GM12873 (cell line): ENCODE data around the gene NABP1.

ENCODE experiments used
- TF ChIP-seq, protein P1 (sequence below): IDR thresholded peaks from 2 replicates; pipeline ENCODE4 v1.5.1; 2012; ENCODE audit warnings: low read depth, mild to moderate bottlenecking, moderate library complexity, low read length, control low read depth; ENCODE audit not compliant: insufficient read depth; ENCODE audit errors: missing control alignments

The NABP1 gene

DNA sequence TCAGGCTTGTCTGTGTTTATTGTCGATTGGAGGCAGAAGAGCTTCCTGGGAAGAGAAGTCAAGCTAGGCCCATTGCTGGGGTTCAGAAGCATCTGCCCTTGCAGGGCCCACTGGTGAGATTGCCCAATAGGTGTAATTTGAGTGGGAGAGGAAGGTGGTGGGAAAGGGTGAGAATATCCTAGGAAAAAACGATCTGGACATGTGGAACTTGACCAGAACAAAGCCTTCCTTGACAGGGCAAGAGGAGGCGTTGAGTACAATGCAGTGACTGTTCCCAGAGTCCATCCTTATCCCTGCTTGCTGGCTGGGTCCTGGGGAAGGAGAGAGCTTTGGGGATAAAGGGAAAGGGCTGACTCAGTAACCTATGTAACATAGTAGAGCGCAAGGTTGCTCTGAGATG, 27.1 kb downstream of the NABP1 start:
- TF ChIP-seq, protein P1, sequence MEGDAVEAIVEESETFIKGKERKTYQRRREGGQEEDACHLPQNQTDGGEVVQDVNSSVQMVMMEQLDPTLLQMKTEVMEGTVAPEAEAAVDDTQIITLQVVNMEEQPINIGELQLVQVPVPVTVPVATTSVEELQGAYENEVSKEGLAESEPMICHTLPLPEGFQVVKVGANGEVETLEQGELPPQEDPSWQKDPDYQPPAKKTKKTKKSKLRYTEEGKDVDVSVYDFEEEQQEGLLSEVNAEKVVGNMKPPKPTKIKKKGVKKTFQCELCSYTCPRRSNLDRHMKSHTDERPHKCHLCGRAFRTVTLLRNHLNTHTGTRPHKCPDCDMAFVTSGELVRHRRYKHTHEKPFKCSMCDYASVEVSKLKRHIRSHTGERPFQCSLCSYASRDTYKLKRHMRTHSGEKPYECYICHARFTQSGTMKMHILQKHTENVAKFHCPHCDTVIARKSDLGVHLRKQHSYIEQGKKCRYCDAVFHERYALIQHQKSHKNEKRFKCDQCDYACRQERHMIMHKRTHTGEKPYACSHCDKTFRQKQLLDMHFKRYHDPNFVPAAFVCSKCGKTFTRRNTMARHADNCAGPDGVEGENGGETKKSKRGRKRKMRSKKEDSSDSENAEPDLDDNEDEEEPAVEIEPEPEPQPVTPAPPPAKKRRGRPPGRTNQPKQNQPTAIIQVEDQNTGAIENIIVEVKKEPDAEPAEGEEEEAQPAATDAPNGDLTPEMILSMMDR = no peak

DNA sequence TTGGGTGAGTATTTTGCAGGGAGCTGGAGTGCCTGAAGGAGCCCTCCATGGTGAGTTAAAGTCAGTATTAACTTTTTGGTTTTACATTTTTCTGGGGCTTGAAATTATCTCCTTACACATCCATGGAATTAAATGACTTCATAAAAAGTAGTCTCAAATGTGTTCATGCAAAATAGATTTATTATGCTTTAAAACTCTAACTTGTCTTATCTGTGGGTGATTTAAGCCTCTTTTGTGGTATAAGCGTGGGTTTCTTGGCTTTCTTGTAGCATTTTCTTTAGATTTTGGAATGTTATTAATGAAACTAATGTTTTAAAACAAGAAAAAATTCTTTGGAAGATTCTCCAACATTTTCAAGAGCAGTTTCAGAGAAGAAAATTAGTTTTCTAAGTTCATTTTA, 27.8 kb downstream of the NABP1 start:
- TF ChIP-seq, protein P1 = no peak

DNA sequence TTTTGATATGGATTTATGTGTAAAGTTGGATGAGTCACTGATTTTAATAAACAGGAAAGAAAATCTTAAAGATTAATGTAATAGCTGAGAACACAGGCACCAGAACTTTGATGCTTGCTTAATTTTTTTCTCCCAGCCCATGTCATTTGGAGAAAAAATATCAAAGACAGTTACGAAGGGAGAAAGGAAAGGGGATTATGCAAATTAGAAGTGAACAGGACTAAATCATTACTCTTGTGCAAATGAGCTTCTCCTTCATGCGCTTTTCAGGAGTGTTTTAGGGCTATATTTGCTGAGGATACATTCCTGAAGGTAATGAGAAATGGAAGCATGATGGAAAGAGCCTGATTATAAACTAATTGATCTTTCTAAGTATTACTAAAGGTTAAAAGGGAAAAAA, 28.9 kb downstream of the NABP1 start:
- TF ChIP-seq, protein P1 = no peak

DNA sequence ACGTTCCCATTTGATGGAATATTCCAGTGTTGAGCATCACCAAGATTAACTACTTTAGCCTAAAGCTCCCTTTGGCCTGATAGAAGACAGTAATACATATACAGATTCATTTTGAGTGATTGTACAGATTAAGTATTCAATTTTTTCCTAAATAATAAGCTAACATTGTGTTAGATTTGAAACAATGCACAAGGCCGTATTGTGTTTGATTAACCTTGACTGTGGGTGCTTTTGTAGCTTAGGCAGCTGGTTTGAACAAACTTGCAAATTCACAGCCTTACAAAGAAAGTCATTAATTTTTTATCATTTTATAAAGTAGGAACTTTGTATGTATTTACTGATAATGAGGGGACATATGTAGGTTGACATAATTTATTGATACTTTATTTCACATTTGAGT, 29.6 kb downstream of the NABP1 start:
- TF ChIP-seq, protein P1 = no peak

DNA sequence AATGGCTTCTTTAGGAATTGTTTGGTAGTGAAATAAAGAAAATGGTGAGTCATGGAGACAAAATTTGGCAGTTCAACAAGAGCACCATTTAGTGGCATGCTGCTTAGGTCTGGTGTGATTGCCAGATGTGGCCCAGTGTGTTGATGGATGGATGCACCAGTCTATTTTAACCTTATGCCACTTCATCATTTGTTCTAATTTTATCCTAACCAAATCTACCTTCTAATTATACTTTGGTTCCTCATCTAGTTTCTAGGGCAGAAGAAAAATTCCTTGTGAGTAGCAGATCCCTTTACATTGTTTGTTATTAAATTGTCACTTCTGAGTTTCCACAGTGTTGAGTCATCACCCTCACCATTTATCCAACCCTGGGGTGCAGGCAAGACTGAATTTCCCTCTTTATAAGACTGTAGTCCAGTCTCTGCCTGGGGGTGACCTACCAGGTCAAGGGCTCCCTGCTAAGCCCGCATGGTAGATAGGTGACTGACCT, 32.5 kb downstream of the NABP1 start:
- TF ChIP-seq, protein P1 = no peak

DNA sequence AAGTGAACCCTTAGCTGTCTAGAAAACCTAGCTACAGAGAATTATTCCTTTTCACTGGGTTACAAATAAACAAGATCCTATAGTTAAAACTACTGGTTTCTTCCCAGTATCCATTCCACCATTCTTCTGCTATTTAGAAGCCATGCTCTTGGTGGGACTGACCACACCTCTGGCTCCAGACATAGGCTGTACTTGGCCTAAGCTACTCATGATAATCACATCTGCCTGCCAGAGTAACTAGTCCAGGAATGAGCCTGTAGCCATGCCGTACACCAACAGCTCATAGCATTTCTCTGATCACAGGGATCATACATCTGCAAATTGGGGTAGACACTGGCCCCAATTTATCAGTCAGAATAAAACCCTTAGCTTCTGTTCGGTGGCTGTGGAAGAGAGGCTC, 33.7 kb downstream of the NABP1 start:
- TF ChIP-seq, protein P1 = no peak

GRCh38 chr2:191713837-191714236, 35.9 kb downstream of the NABP1 start:
- TF ChIP-seq, protein P1 = no peak
